ENCODE data around the gene GAGE12J. TPM values are rescaled to one million over a fixed set of nuclear protein-coding genes. Genes with fewer than 3 reads are reported as not detected.
"Not testable (repeated sequence)": the region's sequence is repeated elsewhere in the genome, so short reads cannot be mapped to it uniquely, and the experiment has no call there.

The GAGE12J gene
- total RNA-seq, 1 donor from 2014 or later, result not detected

DNA sequence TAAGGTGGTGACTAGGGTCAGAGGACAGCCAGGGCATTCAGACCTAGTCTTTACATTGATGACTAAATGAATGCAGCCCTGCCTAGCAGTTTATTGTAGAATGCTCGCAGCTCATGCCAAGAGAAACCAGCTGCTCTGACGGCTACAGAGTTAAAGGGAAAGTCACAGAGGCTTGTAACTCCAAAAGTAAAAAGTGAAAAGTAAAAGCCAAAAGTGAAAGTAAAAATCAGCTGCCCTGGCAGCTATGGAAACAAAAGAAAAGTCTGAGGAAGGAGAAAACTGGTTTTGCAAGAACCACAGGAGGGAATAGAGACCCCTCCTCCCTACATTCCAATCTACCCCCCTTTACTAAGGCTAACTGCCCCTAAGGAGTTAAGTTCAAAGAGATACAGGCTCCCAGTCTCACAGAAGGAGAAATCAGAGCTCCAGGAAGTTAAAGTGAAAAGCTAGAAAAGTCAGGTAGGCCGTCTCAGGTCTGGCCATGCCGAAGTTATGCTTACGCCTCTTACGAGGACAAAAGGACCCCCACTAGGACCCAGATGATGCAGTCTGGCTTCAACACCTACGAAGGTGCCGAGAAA lies 12.3 kb upstream of the GAGE12J start:
- DNase-seq (ENCODE audit: low read depth), result peak; percentile 13

GRCh38 chrX:49310371-49310770 lies 11.5 kb upstream of the GAGE12J start:
- DNase-seq (ENCODE audit: low read depth), result no peak

DNA sequence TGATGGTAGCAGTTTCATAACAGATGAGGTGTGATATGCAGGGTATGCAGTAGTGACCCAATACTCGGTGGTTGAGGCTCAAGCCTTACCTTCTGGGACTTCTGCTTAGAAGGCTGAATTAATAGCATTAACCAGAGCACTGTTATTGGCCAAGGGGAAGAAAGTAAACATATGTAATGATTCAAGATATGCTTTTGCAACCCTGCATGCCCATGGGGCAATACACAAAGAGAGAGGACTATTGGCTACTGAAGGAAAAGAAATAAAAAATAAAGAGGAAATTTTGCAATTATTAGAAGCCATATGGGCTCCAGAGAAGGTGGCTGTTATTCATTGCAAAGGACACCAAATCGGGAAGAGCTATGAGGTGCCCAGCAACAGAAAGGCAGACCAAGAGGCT lies 9.7 kb upstream of the GAGE12J start:
- no peak for DNase-seq (ENCODE audit: low read depth)

- no peak for DNase-seq (ENCODE audit: low read depth)
Measured at GRCh38 chrX:49316085-49316484, 5.8 kb upstream of the GAGE12J start.

DNA sequence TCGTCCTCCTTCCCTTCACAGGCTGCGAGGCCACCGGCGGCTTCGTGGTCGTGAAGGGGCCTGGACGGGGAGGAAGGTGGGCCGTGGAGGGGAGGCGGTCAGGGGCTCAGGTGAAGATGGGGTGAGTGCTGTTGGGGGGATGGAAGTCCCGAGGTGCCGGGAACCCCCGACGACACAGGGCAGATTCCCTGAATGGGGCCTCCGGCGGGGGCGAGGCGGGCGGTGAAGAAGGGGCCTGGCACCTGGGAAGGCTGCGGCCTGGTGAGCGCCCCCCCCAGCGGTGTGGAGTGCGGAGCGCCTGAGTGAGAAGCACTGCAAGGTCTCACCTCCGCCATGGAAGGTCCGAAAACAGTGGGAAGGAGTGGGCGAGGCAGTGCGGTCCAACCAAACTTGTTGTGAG lies 429 bp downstream of the GAGE12J start:
- not testable (repeated sequence) for DNase-seq (ENCODE audit: low read depth)

- DNase-seq (ENCODE audit: low read depth), result not testable (repeated sequence)
Measured at GRCh38 chrX:49323735-49324134, 1.9 kb downstream of the GAGE12J start.

DNA sequence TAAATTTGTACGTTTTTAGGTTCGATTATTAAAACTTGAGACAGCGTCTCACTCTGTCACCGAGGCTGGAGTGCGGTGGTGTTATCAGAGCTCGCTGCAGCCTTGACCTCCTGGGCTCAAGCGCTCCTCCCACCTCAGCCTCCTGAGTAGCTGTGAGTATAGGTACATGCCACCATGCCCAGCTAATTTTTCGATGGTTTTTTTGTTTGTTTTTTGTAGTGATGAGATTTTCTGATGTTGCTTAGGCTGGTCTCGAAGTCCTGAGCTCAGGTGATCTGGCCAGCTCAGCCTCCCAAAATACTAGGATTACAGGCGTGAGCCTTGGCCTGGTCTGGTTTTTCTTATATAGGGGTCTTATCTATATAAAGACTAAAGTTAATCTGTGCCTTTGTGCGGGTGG lies 8.6 kb downstream of the GAGE12J start:
- not testable (repeated sequence) for DNase-seq (ENCODE audit: low read depth)

DNA sequence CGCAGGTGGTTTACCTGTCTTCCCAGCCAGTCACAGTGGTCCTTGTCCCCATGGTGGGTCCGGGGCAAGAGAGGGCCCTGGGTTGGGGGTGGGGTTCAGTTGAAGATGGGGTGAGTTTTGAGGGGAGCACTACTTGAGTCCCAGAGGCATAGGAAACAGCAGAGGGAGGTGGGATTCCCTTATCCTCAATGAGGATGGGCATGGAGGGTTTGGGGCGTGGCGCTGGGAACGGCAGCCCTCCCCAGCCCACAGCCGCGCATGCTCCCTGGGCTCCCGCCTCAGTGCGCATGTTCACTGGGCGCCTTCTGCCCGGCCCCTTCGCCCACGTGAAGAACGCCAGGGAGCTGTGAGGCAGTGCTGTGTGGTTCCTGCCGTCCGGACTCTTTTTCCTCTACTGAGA lies 9.4 kb downstream of the GAGE12J start, which contains the start of gene GAGE13:
TSS of gene GAGE13 (plus strand) at position 301 of the 400 bp plus-strand sequence. CDS start 1,156 bp downstream, outside the sequence.
- DNase-seq (ENCODE audit: low read depth), result not testable (repeated sequence)

- DNase-seq (ENCODE audit: low read depth), result not testable (repeated sequence)
Measured at GRCh38 chrX:49331841-49332240, 10.0 kb downstream of the GAGE12J start.

DNA sequence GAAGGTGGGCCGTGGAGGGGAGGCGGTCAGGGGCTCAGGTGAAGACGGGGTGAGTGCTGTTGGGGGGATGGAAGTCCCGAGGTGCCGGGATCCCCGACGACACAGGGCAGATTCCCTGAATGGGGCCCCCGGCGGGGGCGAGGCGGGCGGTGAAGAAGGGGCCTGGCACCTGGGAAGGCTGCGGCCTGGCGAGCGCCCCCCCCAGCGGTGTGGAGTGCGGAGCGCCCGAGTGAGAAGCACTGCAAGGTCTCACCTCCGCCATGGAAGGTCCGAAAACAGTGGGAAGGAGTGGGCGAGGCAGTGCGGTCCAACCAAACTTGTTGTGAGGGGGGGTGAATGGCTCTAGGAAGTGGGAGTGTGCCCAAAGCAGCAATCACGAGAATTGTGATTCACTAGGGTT lies 19.6 kb downstream of the GAGE12J start:
- not testable (repeated sequence) for DNase-seq (ENCODE audit: low read depth)

- not testable (repeated sequence) for DNase-seq (ENCODE audit: low read depth)
Measured at GRCh38 chrX:49344496-49345175, 22.8 kb downstream of the GAGE12J start.

DNA sequence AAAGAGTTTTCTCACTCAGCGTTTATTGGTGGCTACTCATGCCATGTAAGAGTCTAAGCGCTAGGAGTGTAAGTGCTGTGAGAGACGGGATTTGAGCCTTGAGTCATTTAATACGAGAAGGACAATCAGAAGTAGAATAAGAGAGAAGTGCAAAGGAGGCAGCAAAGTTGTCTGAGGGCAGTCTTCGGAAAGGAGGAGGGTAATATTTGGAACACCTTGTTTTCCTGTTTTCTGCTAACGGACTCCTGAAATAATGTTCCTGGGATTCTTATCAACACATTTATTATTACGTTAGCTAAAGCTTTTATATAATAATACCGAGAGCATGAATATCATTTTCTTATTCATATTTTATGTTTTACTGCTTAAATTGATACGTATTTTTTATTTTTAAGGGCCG lies 23.6 kb downstream of the GAGE12J start:
- DNase-seq (ENCODE audit: low read depth), result not testable (repeated sequence)

DNA sequence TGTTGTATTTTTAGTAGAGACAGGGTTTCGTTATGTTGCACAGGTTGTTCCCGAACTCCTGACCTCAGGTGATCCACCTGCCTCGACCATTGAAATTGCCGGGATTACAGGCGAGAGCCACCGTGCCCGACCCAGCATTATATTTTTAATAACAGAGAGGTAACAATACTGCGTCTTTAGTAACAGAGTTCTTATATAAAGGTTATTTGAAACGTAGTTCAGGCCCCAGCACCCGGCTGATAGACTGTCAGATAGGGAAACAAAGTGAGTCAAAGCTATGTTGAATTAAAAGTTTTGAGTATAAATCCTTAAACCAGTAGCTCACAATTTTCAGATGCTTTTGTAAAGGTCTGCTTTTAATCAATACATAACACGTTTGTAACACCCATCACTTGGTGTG lies 24.3 kb downstream of the GAGE12J start:
- not testable (repeated sequence) for DNase-seq (ENCODE audit: low read depth)

Other genes starting within 250 kb of the GAGE12J start
- 7.1 and 7.4 TPM in 2 replicates for gene PRAF2, start 248.0 kb upstream of the GAGE12J start, total RNA-seq
- 49.3 and 64.3 TPM in 2 replicates for gene WDR45, start 242.2 kb upstream of the GAGE12J start, total RNA-seq
- gene GPKOW, start 198.3 kb upstream of the GAGE12J start, total RNA-seq, result 23.9 and 26.7 TPM in 2 replicates
- 4.8 and 6.6 TPM in 2 replicates for gene MAGIX, start 159.3 kb upstream of the GAGE12J start, total RNA-seq
- 48.7 and 68.3 TPM in 2 replicates for gene PLP2, start 150.1 kb upstream of the GAGE12J start, total RNA-seq
- 6.6 TPM in 2 replicates for gene PRICKLE3, start 135.7 kb upstream of the GAGE12J start, total RNA-seq
- gene SYP, start 121.8 kb upstream of the GAGE12J start, total RNA-seq, result 1.8 TPM in 2 replicates
- gene CACNA1F, start 88.7 kb upstream of the GAGE12J start, total RNA-seq, result not detected in 2 replicates
- gene CCDC22, start 86.6 kb upstream of the GAGE12J start, total RNA-seq, result 8.7 and 11.9 TPM in 2 replicates
- 0.05 TPM in 1 of 2 replicates, not detected in the other for gene FOXP3, start 57.3 kb upstream of the GAGE12J start, total RNA-seq
- gene PPP1R3F, start 52.2 kb upstream of the GAGE12J start, total RNA-seq, result 31.2 and 34.8 TPM in 2 replicates
- gene GAGE10, start 18.4 kb upstream of the GAGE12J start, total RNA-seq, result not detected in 2 replicates
- not detected in 2 replicates for gene GAGE13, start 9.5 kb downstream of the GAGE12J start, total RNA-seq
- not detected in 2 replicates for gene GAGE12C, start 210.1 kb downstream of the GAGE12J start, total RNA-seq
- not detected in 2 replicates for gene GAGE12D, start 219.7 kb downstream of the GAGE12J start, total RNA-seq
- not detected in 2 replicates for gene GAGE12E, start 229.3 kb downstream of the GAGE12J start, total RNA-seq
- gene GAGE12F, start 238.8 kb downstream of the GAGE12J start, total RNA-seq, result not detected in 2 replicates
- not detected in 2 replicates for gene GAGE12G, start 248.4 kb downstream of the GAGE12J start, total RNA-seq